HCT116 (cell line): Measurements from ENCODE around the gene KLHL24.
A peak's percentile ranks its signal among the peaks of the same experiment; 100 is the strongest.

Experiments used
- ATF3 ChIP-seq: IDR thresholded peaks from 2 replicates; pipeline ENCODE4 v1.6.1; 2012
- CEBPB ChIP-seq: IDR thresholded peaks from 2 replicates; pipeline ENCODE4 v1.6.1; 2012; ENCODE audit warnings: low read depth
- EZH2 ChIP-seq: fragments of 200-600 bp; sonication (generic); IDR thresholded peaks from 2 replicates; pipeline ENCODE4 v1.6.1; 2017; ENCODE audit warnings: antibody characterized with exemption, mixed run types
- MAX ChIP-seq: IDR thresholded peaks from 2 replicates; pipeline ENCODE4 v1.6.1; 2012
- POLR2A ChIP-seq: IDR thresholded peaks from 2 replicates; pipeline ENCODE4 v1.7.0; 2011; ENCODE audit warnings: borderline replicate concordance; ENCODE audit not compliant: insufficient read depth, insufficient read length; ENCODE audit errors: extremely low read depth
- REST ChIP-seq: IDR thresholded peaks from 2 replicates; pipeline ENCODE4 v1.6.1; 2012; ENCODE audit warnings: low read depth
- SIN3A ChIP-seq: IDR thresholded peaks from 2 replicates; pipeline ENCODE4 v1.6.1; 2012; ENCODE audit warnings: low read depth
- YY1 ChIP-seq: IDR thresholded peaks from 2 replicates; pipeline ENCODE4 v1.6.1; 2011; ENCODE audit warnings: low read length, low read depth, moderate library complexity, mild to moderate bottlenecking; ENCODE audit not compliant: insufficient replicate concordance; ENCODE audit errors: extremely low read depth
- ZFX ChIP-seq: fragments of 450-650 bp; IDR thresholded peaks from 2 replicates; pipeline ENCODE4 v1.6.1; 2017
- ZNF274 ChIP-seq: fragments of 200-500 bp; sonication (Bioruptor generic); IDR thresholded peaks from 2 replicates; pipeline ENCODE4 v1.6.1; 2014; ENCODE audit warnings: mild to moderate bottlenecking, low read depth, low read length, inconsistent platforms
- TF ChIP-seq, protein P1 (sequence below), 3 experiments: fragments of 200-600 bp in 1 of 3; sonication (generic) in 1 of 3; IDR thresholded peaks in 2 of 3; conservative IDR thresholded peaks in 1 of 3; 2 replicates each; pipeline ENCODE4 v1.5.1; 2012 to 2017; ENCODE audit warnings: low read depth in 2 of 3, low read length in 2 of 3, antibody characterized with exemption in 1 of 3, borderline replicate concordance in 1 of 3, control low read depth in 1 of 3, mild to moderate bottlenecking in 1 of 3, mixed read lengths in 1 of 3, mixed run types in 1 of 3, moderate library complexity in 1 of 3; ENCODE audit not compliant: insufficient read depth in 1 of 3

DNA sequence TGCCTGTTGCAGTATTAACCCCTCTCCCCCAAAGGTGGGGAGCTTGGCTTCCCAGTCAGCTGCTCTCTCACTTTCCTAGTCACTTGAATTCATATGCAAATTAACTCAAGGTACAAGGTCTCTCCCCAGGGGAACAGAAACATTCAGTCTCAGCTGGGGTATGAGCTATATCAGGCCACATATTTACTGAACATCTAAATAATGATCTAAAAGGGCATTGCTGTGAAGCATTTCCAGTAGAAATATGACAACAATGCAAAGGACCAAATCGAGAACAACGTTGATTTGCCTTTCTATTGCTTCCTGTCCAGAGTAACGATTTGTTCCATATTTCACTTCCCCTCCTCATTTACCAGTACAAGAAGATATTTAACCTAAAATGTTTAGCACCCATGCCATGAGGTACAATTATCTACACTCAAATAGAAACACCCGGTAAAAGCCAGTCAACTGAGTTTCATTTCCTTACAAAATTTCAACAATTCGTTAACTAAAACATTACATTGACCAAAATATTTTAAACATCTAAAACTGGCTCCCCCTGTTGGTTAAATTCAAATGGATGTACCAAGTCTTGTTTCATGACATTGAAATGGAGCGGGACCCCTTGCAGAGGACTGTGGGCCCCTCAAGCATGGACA, 43.4 kb upstream of the KLHL24 start:
- TF ChIP-seq POLR2A (no peak), ATF3 (no peak), REST (no peak), EZH2 (no peak), ZNF274 (no peak), CEBPB (no peak), YY1 (no peak), SIN3A (no peak), ZFX (no peak), MAX (no peak)
- TF ChIP-seq, protein P1, sequence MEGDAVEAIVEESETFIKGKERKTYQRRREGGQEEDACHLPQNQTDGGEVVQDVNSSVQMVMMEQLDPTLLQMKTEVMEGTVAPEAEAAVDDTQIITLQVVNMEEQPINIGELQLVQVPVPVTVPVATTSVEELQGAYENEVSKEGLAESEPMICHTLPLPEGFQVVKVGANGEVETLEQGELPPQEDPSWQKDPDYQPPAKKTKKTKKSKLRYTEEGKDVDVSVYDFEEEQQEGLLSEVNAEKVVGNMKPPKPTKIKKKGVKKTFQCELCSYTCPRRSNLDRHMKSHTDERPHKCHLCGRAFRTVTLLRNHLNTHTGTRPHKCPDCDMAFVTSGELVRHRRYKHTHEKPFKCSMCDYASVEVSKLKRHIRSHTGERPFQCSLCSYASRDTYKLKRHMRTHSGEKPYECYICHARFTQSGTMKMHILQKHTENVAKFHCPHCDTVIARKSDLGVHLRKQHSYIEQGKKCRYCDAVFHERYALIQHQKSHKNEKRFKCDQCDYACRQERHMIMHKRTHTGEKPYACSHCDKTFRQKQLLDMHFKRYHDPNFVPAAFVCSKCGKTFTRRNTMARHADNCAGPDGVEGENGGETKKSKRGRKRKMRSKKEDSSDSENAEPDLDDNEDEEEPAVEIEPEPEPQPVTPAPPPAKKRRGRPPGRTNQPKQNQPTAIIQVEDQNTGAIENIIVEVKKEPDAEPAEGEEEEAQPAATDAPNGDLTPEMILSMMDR (IDR thresholded peaks at IDR 0.05 in 2 of 3, conservative IDR thresholded peaks at IDR 0.05 in 1 of 3; ENCODE audit: borderline replicate concordance in 1 of 3, insufficient read depth in 1 of 3, low read depth in 2 of 3, low read length in 2 of 3): peak in 1 of 3 experiments; percentile 45; a peak in 2 of 6 replicates
